ENCODE data around the gene APBA3. TPM values are rescaled to one million over a fixed set of nuclear protein-coding genes. Genes with fewer than 3 reads are reported as not detected.

Gene APBA3
- total RNA-seq, 1 donor from 2014 or later: 18.2 TPM

GRCh38 chr19:3782903-3783302 lies 21.4 kb upstream of the APBA3 start:
- TF ChIP-seq CTCF (IDR thresholded peaks at IDR 0.05): no peak
- DNase-seq (no peak), ATAC-seq (no peak)
- no peak overlapping the region for H3K27ac ChIP-seq
- H3K27me3 ChIP-seq (ENCODE audit: low read depth): peaks cover 13% of the 10 kb centered on the region
- no peak overlapping the region for H3K4me3 ChIP-seq
- H3K36me3 ChIP-seq: no peaks in the 10 kb centered on the region
- intact Hi-C loops (cut with DNase I): no loop called here
- H3K4me1 ChIP-seq: peaks cover 5% of the 10 kb centered on the region
- H3K9me3 ChIP-seq: peaks cover 19% of the 10 kb centered on the region

- no peak overlapping the region for H3K4me3 ChIP-seq
- DNase-seq: no peak
- peaks cover 19% of the 10 kb centered on the region for H3K9me3 ChIP-seq
- no peak for TF ChIP-seq CTCF (IDR thresholded peaks at IDR 0.05)
- H3K36me3 ChIP-seq: no peaks in the 10 kb centered on the region
- ATAC-seq: no peak
- no peak overlapping the region for H3K27ac ChIP-seq
- intact Hi-C loops (cut with DNase I): no loop called here
- H3K27me3 ChIP-seq (ENCODE audit: low read depth): peaks cover 13% of the 10 kb centered on the region
- peaks cover 5% of the 10 kb centered on the region for H3K4me1 ChIP-seq
These were observed 20.8 kb upstream of the APBA3 start for GRCh38 chr19:3782330-3782729.

- peaks cover 19% of the 10 kb centered on the region for H3K9me3 ChIP-seq
- no peak for DNase-seq
- no peak overlapping the region for H3K27ac ChIP-seq
- no peaks in the 10 kb centered on the region for H3K36me3 ChIP-seq
- no peak for ATAC-seq
- no peak for TF ChIP-seq CTCF (IDR thresholded peaks at IDR 0.05)
- intact Hi-C loops (cut with DNase I): no loop called here
- H3K27me3 ChIP-seq (ENCODE audit: low read depth): peaks cover 13% of the 10 kb centered on the region
- peaks cover 2% of the 10 kb centered on the region for H3K4me1 ChIP-seq
- no peak overlapping the region for H3K4me3 ChIP-seq
These were observed 20.1 kb upstream of the APBA3 start for GRCh38 chr19:3781603-3782002.

GRCh38 chr19:3780786-3781304 lies 19.4 kb upstream of the APBA3 start:
- H3K36me3 ChIP-seq: no peaks in the 10 kb centered on the region
- H3K9me3 ChIP-seq: peaks cover 19% of the 10 kb centered on the region
- H3K4me1 ChIP-seq: no peaks in the 10 kb centered on the region
- no peak for ATAC-seq
- intact Hi-C loops (cut with DNase I): no loop called here
- no peak overlapping the region for H3K4me3 ChIP-seq
- H3K27ac ChIP-seq: no peak overlapping the region
- TF ChIP-seq CTCF (IDR thresholded peaks at IDR 0.05): no peak
- DNase-seq: no peak
- H3K27me3 ChIP-seq (ENCODE audit: low read depth): peaks cover 10% of the 10 kb centered on the region

- intact Hi-C loops (cut with DNase I): no loop called here
- Histone ChIP-seq H3K27ac (no peak overlapping the region), H3K9me3 (peaks cover 19% of the 10 kb centered on the region), H3K4me3 (no peak overlapping the region), H3K27me3 (ENCODE audit: low read depth) (no peaks in the 10 kb centered on the region), H3K4me1 (no peaks in the 10 kb centered on the region), H3K36me3 (no peaks in the 10 kb centered on the region)
- DNase-seq: no peak
- no peak for TF ChIP-seq CTCF (IDR thresholded peaks at IDR 0.05)
- no peak for ATAC-seq
These were observed 17.6 kb upstream of the APBA3 start for GRCh38 chr19:3778899-3779723.
